Measurements from ENCODE around the gene PPM1H. TPM values are rescaled to one million over a fixed set of nuclear protein-coding genes. Genes with fewer than 3 reads are reported as not detected.
"Not testable (repeated sequence)": the region's sequence is repeated elsewhere in the genome, so short reads cannot be mapped to it uniquely, and the experiment has no call there.

The PPM1H gene
- total RNA-seq, 1 donor from 2014 or later: 7.1 TPM

GRCh38 chr12:62908674-62909073 is 26.3 kb downstream of the PPM1H start:
- no peak for DNase-seq

DNA sequence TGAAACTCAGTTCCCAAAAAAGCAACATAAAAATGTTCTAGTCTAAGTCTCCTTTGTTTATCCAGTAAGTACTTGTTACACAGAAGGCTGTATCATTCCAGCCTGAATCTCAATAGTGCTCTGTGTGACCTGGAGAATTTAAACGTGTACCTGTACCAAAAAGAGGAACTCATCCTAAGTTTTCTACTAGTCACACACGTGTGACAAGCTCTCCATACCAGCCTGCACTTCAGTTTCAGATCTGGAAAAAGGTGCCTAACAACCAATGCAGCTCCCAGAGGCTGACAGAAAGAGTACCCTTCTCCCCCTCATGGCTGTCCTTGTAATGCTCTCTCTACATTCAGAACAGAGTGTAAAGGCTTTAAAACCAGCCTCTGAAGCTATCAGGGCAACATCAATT is 27.4 kb downstream of the PPM1H start:
- no peak for DNase-seq

DNA sequence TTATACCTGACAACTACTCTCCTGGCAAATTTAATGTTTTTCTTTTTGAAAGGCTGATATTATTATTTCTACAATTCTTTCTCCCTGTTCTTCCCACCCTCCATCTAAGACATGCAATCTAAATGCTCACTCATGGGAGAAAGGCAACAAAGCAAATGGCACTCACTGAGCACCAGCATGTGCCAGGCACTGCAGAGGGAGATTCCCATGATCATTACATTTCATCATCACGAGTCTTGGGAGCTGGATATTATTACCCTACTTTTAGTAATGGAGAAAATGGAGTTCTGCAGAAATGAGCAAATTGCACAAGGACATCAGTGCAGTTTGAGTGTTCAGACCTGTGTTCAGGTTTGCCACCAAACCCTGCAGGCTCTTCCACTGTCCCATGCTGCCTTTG is 27.9 kb downstream of the PPM1H start:
- DNase-seq: no peak

DNA sequence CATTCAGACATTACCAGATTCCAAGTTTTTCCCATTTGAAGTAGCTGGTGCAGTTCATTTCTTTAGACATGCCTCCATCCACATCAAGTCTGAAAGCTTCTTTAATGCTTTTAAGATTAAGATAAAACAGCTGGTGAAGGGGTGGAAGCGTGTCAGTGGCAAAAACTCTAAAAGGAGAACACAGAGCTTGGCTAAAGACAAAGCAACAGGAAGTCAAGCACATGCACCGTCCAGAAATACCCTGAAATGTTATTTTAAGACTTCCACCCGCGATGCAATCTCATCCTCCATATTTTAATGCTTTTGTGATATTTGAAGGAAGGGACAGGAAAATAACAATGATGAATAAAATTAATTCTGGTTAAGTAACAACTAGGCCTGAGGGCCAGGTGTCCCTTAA is 31.8 kb downstream of the PPM1H start:
- no peak for DNase-seq

- DNase-seq: no peak
Measured at GRCh38 chr12:62900686-62901272, 34.2 kb downstream of the PPM1H start.

GRCh38 chr12:62899568-62900390 is 35.2 kb downstream of the PPM1H start:
- no peak for DNase-seq

GRCh38 chr12:62898526-62898925 is 36.4 kb downstream of the PPM1H start:
- no peak for DNase-seq

DNA sequence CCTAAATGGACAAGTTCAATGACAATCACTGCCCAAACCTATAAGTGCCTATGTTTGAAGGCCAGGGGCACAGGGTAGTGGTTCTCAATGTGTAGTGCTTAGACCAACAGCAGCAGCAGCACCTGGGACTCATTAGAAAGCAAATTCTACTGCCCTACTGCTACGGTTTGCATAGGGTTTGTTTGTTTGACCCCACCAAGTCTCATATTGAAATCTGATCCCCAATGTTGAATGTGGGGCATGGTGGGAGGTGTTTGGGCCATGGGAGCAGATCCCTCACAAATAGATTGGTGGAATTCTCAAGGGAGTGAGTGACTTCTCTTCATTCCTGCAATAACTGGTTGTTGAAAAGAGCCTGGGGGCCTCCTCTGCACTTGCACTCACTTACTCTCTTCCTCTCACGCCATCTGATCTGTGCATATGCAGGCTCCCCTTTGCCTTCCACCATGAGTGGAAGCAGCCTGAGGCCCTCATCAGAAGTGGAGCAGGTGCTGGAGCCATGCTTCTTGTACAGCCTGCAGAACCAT is 39.5 kb downstream of the PPM1H start:
- no peak for DNase-seq

- DNase-seq: no peak
Measured at GRCh38 chr12:62893276-62893675, 41.7 kb downstream of the PPM1H start.

- DNase-seq: no peak
Measured at GRCh38 chr12:62891805-62892549, 43.0 kb downstream of the PPM1H start.

- DNase-seq: no peak
Measured at GRCh38 chr12:62888454-62889110, 46.4 kb downstream of the PPM1H start.

DNA sequence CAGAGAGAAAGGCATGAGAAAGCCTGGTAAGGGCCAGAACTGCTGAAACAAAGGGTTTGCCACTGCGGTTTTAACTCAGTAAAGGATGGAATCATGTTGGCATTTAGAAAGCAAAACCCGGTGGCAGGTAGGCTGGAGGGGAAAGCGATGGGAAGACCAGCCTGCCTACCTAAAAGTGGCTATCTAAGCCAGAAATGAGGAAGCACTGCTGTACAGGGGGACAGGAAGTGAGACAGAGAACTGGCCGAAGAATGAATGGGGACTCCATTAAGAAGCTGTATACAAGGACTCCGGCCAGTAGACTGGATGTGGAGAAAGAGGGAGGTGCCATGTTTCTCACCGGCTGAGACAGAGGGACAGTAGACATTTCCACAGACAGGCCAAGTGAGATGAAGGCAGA is 48.2 kb downstream of the PPM1H start:
- DNase-seq: no peak

- DNase-seq: no peak
Measured at GRCh38 chr12:62885242-62885641, 49.7 kb downstream of the PPM1H start.

GRCh38 chr12:62884832-62885231 is 50.1 kb downstream of the PPM1H start:
- not testable (repeated sequence) for DNase-seq

DNA sequence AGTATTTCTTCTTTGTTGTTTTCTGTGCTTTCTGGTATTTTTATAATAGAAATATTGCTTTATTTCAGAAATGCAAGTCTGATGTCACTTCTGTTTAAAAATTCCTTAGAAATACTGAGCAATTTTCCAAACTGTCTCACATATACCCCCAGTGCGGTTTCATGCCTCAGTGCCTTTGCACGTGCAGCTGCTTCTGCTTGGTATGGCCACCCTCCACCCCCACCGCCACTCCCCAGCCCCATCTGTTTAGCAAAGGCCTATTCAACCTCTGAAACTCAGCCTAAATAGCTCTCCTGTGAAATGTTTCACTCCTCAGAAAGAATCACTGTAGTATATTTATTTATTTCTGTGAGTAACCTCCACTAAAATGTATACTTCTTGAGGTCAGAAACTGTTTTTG is 52.3 kb downstream of the PPM1H start:
- no peak for DNase-seq

DNA sequence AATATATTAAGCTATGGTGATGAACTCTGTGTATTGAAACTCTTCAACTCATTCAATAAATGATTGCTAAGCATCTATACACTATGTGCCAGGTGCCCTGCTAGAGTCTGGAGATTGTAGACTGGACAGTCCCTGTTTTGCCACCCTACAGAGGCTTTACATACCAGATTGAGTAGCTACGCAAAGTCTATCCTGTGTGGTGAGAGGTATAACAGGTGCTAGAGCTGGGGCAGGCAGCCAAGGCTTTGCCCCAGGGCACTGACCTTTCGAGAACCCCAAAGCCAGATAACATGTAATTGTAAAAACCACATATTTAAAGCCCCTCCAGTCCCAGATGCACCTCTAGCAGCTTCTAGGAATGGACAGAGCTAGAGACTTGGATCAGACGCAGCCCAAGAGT is 52.8 kb downstream of the PPM1H start:
- DNase-seq: no peak

GRCh38 chr12:62879691-62880090 is 55.3 kb downstream of the PPM1H start:
- no peak for DNase-seq

- not testable (repeated sequence) for DNase-seq
Measured at GRCh38 chr12:62879228-62879627, 55.7 kb downstream of the PPM1H start.

- DNase-seq: no peak
Measured at GRCh38 chr12:62878211-62878610, 56.7 kb downstream of the PPM1H start.

DNA sequence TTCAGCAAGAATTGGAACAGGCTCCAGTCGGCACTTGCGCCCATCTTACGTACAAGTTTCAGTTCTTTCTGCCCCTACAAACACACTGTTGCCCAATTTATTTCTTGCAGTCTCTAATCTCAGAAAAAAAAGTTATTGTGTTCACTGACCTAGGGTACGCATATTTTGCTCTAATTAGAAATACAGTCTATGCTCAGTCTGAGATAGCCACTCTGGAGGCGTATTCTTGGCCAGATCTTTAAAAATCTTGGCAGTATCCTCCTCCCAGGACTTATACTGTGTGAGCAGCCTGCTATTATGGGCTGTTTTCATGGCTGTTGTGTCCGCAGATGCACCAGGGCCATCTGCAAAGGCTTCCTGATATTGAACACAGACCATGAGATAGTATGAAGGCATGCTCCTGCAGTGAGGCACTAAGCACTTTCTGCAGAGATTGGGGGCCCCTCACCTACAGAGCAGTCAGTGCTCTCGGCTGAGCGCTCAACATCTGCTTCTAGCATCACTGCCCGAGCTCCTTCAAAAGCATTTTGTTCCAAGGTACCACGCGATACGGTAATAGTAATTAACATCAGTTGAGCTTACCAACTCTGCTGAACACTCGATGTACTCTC is 57.9 kb downstream of the PPM1H start:
- DNase-seq: no peak

- no peak for DNase-seq
Measured at GRCh38 chr12:62873826-62874448, 61.0 kb downstream of the PPM1H start.
